Thoracic aorta (tissue), 2 donors: Measurements from ENCODE around the gene IL4R. TPM values are rescaled to one million over a fixed set of nuclear protein-coding genes. Genes with fewer than 3 reads are reported as not detected.

Experiments used
- ATAC-seq: fragments of 150-250 bp; one replicate; pipeline ENCODE4 v1.8.0; 2017; ENCODE audit warnings: low read depth; ENCODE audit not compliant: insufficient number of reproducible peaks, low FRiP score
- DNase-seq: peaks from one replicate; pipeline ENCODE4 v3.0.0-alpha.2; 2020; ENCODE audit warnings: low spot score
- H3K27ac ChIP-seq, 2 donors: fragments of 200-600 bp; sonication (generic); 1 replicate in 1 of 2; 2 replicates in 1 of 2; pipeline ENCODE4 v1.5.1; 2016; ENCODE audit warnings: mild to moderate bottlenecking in 2 of 2, moderate library complexity in 2 of 2
- H3K27me3 ChIP-seq: fragments of 200-600 bp; sonication (generic); replicated peaks from 2 replicates; pipeline ENCODE4 v1.6.0; 2016; ENCODE audit warnings: mild to moderate bottlenecking; ENCODE audit not compliant: insufficient read depth
- H3K36me3 ChIP-seq: fragments of 200-600 bp; sonication (generic); one replicate; pipeline ENCODE4 v1.5.1; 2016
- H3K4me1 ChIP-seq, 2 donors: fragments of 200-600 bp; sonication (generic); 1 replicate in 1 of 2; 2 replicates in 1 of 2; pipeline versions ENCODE4 v1.5.1 to v1.6.0; 2016; ENCODE audit warnings: low read depth in 2 of 2, mild to moderate bottlenecking in 1 of 2; ENCODE audit not compliant: control insufficient read depth in 1 of 2
- H3K4me3 ChIP-seq: fragments of 200-600 bp; sonication (generic); 2 replicates; pipeline ENCODE4 v1.5.1; 2016; ENCODE audit warnings: mild to moderate bottlenecking
- H3K9me3 ChIP-seq: fragments of 200-600 bp; sonication (generic); 2 replicates; pipeline ENCODE4 v1.5.1; 2016
- CTCF ChIP-seq: fragments of 200-600 bp; sonication (generic); IDR thresholded peaks from one replicate; pipeline ENCODE4 v1.5.1; 2019; ENCODE audit warnings: antibody characterized with exemption
- total RNA-seq, 2 donors: library from RNA; depleted of rRNA; stranded (reverse); fragments of >200 nt; gene quantifications; one replicate each; pipeline versions ENCODE4 v1.1.0 to v1.2.3, GENCODE V29; 2016

The IL4R gene
- total RNA-seq, 2 donors from 2014 or later: 46.2 to 148 TPM

- H3K4me3 ChIP-seq: peak overlapping the region; percentile 53
- H3K9me3 ChIP-seq: no peaks in the 10 kb centered on the region
- H3K27ac ChIP-seq: no peak overlapping the region
- DNase-seq (no peak), ATAC-seq (no peak)
- H3K4me1 ChIP-seq: peaks cover 11 to 20% of the 10 kb centered on the region in 2 donors
- H3K27me3 ChIP-seq: no peaks in the 10 kb centered on the region
- H3K36me3 ChIP-seq: no peaks in the 10 kb centered on the region
- no peak for TF ChIP-seq CTCF
Observed at GRCh38 chr16:27402964-27403600, 89.3 kb downstream of the IL4R start.

DNA sequence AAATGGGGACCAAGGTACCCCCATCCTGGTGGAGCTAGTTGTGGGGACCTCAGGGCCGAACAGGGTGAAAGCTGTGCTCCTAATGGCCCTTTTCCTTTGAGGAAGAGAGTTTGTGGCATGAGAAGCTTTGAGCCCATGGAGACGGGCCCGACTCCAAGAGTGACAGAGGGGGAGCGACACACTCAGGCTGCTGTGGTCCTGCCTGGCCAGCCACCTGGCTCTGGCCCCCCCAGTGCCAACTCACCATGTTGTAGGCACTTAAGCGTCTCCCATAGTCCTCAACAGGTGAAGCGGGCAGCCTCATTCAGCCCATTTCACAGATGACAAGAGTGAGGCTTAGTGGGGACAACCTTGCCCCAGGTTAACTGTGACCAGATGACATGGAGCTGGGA, 89.8 kb downstream of the IL4R start:
- no peaks in the 10 kb centered on the region for H3K27me3 ChIP-seq
- no peak overlapping the region for H3K27ac ChIP-seq
- ATAC-seq (no peak), DNase-seq (no peak)
- TF ChIP-seq CTCF: no peak
- H3K4me1 ChIP-seq: peaks cover 11 to 20% of the 10 kb centered on the region in 2 donors
- H3K36me3 ChIP-seq: no peaks in the 10 kb centered on the region
- H3K9me3 ChIP-seq: no peaks in the 10 kb centered on the region
- no peak overlapping the region for H3K4me3 ChIP-seq

- no peak overlapping the region for H3K4me3 ChIP-seq
- peaks cover 11 to 20% of the 10 kb centered on the region in 2 donors for H3K4me1 ChIP-seq
- ATAC-seq (no peak), DNase-seq (no peak)
- H3K27ac ChIP-seq: no peak overlapping the region
- no peaks in the 10 kb centered on the region for H3K36me3 ChIP-seq
- H3K27me3 ChIP-seq: no peaks in the 10 kb centered on the region
- TF ChIP-seq CTCF: no peak
- no peaks in the 10 kb centered on the region for H3K9me3 ChIP-seq
Observed at GRCh38 chr16:27404163-27404823, 90.5 kb downstream of the IL4R start.

DNA sequence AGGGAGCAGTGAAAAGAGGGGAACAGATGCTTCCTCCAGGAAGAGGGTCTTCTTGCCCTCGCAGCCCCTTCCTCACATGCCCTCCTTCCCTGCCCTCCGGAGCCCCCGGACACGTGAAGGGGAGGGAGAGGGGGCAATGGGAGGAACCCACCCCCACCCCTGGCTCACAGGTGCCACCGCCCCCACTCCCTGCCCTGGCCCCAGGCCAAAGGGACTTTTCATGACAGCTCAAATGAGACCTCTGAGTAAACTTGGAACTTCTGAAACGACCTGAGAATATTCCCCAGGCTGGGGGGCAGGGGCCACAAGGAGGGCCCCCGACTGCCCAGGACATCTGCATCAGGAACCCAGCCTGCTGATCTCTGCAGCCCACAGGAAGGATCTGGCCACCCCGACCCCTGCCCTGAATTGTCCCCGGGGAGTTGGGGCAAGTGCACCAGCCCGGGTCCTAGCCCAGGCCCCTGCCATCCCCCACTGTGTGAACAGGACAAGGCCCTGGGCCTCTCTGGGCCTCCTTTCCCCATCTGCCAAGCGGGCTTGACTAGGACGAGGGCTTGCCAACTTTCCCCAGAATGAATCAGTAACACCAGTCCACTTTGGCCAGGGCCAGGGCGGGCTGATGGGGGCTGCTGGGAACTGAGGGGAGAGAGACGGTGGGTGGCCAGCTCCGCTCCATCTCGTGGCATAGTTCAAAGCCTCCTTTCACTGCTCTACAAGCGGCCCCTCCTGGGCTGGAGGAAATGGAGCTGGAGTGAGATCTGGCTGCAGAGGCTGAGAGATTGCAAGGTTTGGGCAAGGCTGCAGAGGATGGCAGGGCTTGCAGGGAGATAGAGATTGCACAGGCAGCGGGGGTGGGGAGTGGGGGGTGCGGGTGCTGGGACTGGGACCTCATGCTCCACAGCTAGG, 92.0 kb downstream of the IL4R start:
- no peak for TF ChIP-seq CTCF
- Histone ChIP-seq H3K4me3 (no peak overlapping the region), H3K9me3 (peaks cover 3% of the 10 kb centered on the region), H3K36me3 (no peaks in the 10 kb centered on the region), H3K27ac (no peak overlapping the region), H3K27me3 (no peaks in the 10 kb centered on the region), H3K4me1 (peaks cover 11 to 20% of the 10 kb centered on the region in 2 donors)
- ATAC-seq (no peak), DNase-seq (no peak)
